Neutrophil (primary cell): ENCODE data around the gene TEX36.

Experiments used
- H3K27ac ChIP-seq: fragments of 200-600 bp; sonication (generic); 2 replicates; pipeline ENCODE4 v1.5.1; 2016; ENCODE audit warnings: mild to moderate bottlenecking, moderate library complexity
- H3K27me3 ChIP-seq: fragments of 200-600 bp; sonication (generic); 2 replicates; pipeline ENCODE4 v1.6.0; 2016; ENCODE audit warnings: mild to moderate bottlenecking
- H3K36me3 ChIP-seq: fragments of 200-600 bp; sonication (generic); 2 replicates; pipeline ENCODE4 v1.5.1; 2017
- H3K4me1 ChIP-seq, 2 experiments: fragments of 200-600 bp in 1 of 2; sonication (generic) in 1 of 2; 1 replicate in 1 of 2; 2 replicates in 1 of 2; pipeline versions ENCODE4 v1.5.1 to v1.6.1; 2013 to 2016; ENCODE audit warnings: low read depth in 1 of 2, low read length in 1 of 2, mild to moderate bottlenecking in 1 of 2, moderate library complexity in 1 of 2; ENCODE audit not compliant: control insufficient read depth in 1 of 2, insufficient read depth in 1 of 2
- H3K4me3 ChIP-seq, 2 experiments: fragments of 200-600 bp in 1 of 2; sonication (generic) in 1 of 2; 1 replicate in 1 of 2; 2 replicates in 1 of 2; pipeline ENCODE4 v1.5.1; 2013 to 2016; ENCODE audit warnings: low read depth in 1 of 2, low read length in 1 of 2, mild to moderate bottlenecking in 1 of 2, moderate library complexity in 1 of 2
- H3K9me3 ChIP-seq: fragments of 200-600 bp; sonication (generic); 2 replicates; pipeline ENCODE4 v1.5.1; 2016
- TF ChIP-seq, protein P1 (sequence below): fragments of 200-600 bp; sonication (generic); IDR thresholded peaks from 2 replicates; pipeline ENCODE4 v1.5.1; 2016; ENCODE audit warnings: antibody characterized with exemption

TEX36 gene

DNA sequence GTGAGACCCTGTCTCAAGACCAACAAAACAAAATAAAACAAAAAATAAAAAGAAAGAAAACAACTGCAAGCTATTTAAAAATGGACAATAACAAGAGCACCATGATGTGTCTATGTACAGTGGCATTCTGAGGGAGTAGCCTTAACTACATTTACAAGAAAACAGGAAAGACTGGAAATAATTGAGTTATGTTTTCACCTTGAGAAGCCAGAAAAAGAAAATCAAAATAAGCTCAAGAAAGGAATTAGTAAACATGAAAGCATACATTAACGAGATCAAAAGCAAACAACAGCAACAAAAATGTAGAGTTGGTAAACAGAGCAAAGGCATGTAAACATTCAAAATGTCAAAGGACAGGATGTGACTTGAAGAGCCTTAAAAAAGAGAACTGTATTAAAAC, 36.7 kb downstream of the TEX36 start:
- H3K27ac ChIP-seq: no peak overlapping the region
- no peaks in the 10 kb centered on the region for H3K4me1 ChIP-seq
- no peak overlapping the region for H3K4me3 ChIP-seq
- H3K27me3 ChIP-seq: no peaks in the 10 kb centered on the region
- TF ChIP-seq, protein P1, sequence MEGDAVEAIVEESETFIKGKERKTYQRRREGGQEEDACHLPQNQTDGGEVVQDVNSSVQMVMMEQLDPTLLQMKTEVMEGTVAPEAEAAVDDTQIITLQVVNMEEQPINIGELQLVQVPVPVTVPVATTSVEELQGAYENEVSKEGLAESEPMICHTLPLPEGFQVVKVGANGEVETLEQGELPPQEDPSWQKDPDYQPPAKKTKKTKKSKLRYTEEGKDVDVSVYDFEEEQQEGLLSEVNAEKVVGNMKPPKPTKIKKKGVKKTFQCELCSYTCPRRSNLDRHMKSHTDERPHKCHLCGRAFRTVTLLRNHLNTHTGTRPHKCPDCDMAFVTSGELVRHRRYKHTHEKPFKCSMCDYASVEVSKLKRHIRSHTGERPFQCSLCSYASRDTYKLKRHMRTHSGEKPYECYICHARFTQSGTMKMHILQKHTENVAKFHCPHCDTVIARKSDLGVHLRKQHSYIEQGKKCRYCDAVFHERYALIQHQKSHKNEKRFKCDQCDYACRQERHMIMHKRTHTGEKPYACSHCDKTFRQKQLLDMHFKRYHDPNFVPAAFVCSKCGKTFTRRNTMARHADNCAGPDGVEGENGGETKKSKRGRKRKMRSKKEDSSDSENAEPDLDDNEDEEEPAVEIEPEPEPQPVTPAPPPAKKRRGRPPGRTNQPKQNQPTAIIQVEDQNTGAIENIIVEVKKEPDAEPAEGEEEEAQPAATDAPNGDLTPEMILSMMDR: no peak
- H3K36me3 ChIP-seq: no peaks in the 10 kb centered on the region
- no peaks in the 10 kb centered on the region for H3K9me3 ChIP-seq

DNA sequence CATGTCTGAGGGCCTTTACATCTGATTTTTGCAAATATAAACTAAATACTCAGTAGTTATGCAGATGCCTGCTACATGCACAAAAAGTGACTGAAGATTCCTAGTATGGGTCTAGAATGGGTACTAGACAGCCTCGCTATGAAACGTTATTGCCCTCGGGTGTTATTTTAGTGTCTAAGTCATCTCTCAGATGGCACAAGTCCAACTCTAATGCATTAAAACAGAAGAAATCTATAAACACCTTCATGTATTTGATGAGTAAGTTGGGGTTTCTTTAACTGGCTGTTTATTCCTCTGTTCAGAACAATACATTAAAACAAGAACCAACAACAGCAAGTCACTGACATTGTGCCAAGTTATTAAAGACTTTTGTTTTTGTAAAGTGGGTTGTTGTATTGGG, 41.6 kb downstream of the TEX36 start:
- H3K27me3 ChIP-seq: no peaks in the 10 kb centered on the region
- no peaks in the 10 kb centered on the region for H3K9me3 ChIP-seq
- H3K4me3 ChIP-seq: no peak overlapping the region
- no peak overlapping the region for H3K27ac ChIP-seq
- no peaks in the 10 kb centered on the region for H3K36me3 ChIP-seq
- TF ChIP-seq, protein P1: no peak
- H3K4me1 ChIP-seq: no peaks in the 10 kb centered on the region

DNA sequence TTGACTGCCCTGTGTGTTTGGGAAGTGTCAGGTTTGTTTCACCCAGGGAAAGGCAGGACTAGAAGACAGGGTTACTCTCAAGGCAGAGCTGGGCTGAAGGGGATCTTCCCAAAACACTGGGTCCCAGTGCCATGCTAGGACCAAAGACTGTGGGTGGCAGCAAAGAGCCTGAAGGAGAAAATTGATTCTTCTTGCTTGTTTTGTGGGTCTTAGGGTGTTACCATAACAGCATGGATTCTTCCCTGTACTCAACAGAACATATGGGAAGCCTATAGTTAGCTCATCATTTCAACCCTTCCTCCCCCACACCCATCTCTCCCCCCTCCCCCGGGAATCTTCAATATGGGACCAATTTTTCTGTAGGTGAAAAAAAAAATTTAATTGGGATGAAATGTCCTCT, 42.3 kb downstream of the TEX36 start:
- TF ChIP-seq, protein P1: no peak
- Histone ChIP-seq H3K36me3 (no peaks in the 10 kb centered on the region), H3K27me3 (no peaks in the 10 kb centered on the region), H3K27ac (no peak overlapping the region), H3K4me1 (no peaks in the 10 kb centered on the region), H3K4me3 (no peak overlapping the region), H3K9me3 (no peaks in the 10 kb centered on the region)

DNA sequence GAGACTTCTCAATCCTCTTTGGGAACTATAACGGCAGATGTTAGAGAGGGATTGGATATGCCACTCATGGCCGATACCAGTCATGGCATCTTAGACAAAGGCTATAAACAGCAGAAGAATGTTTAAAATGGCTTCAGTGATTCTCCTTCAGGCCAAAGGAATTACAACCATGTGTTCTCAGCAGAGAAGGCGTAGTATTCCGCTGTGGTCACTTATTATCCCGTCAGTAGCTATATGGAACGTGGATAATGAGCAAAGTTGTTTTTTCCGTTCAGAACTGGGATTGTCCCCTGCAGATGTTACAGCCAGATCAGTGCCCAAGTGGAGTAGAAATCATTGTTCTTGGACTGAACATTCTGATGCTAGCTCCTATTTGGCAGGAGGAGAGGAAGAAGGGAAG, 43.1 kb downstream of the TEX36 start:
- no peak overlapping the region for H3K4me3 ChIP-seq
- no peaks in the 10 kb centered on the region for H3K27me3 ChIP-seq
- H3K36me3 ChIP-seq: no peaks in the 10 kb centered on the region
- TF ChIP-seq, protein P1: no peak
- no peaks in the 10 kb centered on the region for H3K9me3 ChIP-seq
- H3K27ac ChIP-seq: no peak overlapping the region
- no peaks in the 10 kb centered on the region for H3K4me1 ChIP-seq

DNA sequence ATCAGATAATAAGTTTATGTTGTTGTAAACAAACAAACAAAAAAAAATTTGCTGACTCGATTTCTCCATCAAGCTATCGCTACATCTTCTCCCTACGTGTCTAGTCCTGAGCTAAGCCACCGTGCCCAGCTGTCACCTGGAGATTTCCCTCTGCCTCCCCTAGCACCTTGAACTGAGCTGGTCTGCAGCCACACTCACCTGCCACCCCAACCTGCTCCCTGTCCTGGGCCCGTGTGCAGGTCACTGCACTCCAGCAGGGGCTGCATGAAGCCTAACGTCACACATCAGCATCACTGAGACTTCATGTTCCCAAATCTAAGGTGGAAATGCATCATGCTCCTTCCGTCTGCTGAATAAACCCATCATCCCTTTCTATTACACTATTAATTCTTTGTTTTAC, 44.4 kb downstream of the TEX36 start:
- H3K36me3 ChIP-seq: no peaks in the 10 kb centered on the region
- no peaks in the 10 kb centered on the region for H3K9me3 ChIP-seq
- TF ChIP-seq, protein P1: no peak
- no peak overlapping the region for H3K4me3 ChIP-seq
- no peaks in the 10 kb centered on the region for H3K4me1 ChIP-seq
- no peaks in the 10 kb centered on the region for H3K27me3 ChIP-seq
- no peak overlapping the region for H3K27ac ChIP-seq

DNA sequence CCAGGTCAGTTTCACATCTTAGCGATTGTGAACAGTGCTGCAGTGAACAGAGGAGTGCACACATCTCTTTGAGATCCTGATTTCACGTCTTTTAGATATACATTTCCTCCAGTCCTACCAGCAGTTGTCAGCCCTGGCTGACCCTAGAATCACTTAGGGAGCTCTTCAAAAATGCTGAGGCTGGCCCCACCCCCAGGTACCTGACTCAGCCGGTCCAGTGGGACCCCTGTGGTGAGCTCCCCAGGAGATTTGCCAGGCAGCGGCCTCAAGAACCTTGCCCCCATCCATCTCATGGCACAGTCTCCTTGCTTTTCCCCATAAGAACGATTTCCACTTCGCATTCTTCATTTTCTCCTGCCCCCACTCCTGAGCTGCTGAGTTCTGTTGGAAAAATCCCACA, 45.5 kb downstream of the TEX36 start:
- Histone ChIP-seq H3K27ac (no peak overlapping the region), H3K36me3 (no peaks in the 10 kb centered on the region), H3K9me3 (no peaks in the 10 kb centered on the region), H3K27me3 (no peaks in the 10 kb centered on the region), H3K4me1 (no peaks in the 10 kb centered on the region), H3K4me3 (no peak overlapping the region)
- TF ChIP-seq, protein P1: no peak
